CD4-positive, alpha-beta T cell (primary cell): ENCODE data around the gene HTR2A. TPM values are rescaled to one million over a fixed set of nuclear protein-coding genes. Genes with fewer than 3 reads are reported as not detected.

Source experiments
- ATAC-seq: fragments of 200-7000 bp; cut with Tn5 transposase; one replicate; pipeline ENCODE4 v1.10.0; 2022; ENCODE audit warnings: mild to moderate bottlenecking; ENCODE audit not compliant: poor library complexity
- CTCF ChIA-PET: fragments of 350-600 bp; sonication (Branson Sonifier 250); formaldehyde crosslinking; loops from one replicate; lab custom pipeline; 2021; ENCODE audit warnings: antibody characterized with exemption, inconsistent platforms; lab: Charles Lee
- POLR2A ChIA-PET: fragments of 350-600 bp; sonication (Branson Sonifier 250); formaldehyde crosslinking; loops from one replicate; lab custom pipeline; 2021; ENCODE audit warnings: antibody characterized with exemption, inconsistent platforms; lab: Charles Lee
- DNase-seq, 14 experiments: peaks; one replicate each; pipeline ENCODE4 v3.0.0-alpha.2; 2013 to 2020; ENCODE audit warnings: mixed read lengths in 2 of 14
- H3K27ac ChIP-seq, 2 donors: one replicate each; pipeline versions ENCODE4 v1.5.1 to v1.7.0; 2013; ENCODE audit warnings: low read length in 2 of 2, low read depth in 1 of 2, mild to moderate bottlenecking in 1 of 2
- H3K27me3 ChIP-seq, 2 experiments: 1 replicate in 1 of 2; 2 replicates in 1 of 2; pipeline versions ENCODE4 v1.6.1 to v1.7.0; 2013; ENCODE audit warnings: low read length in 2 of 2, control low read depth in 1 of 2, mild to moderate bottlenecking in 1 of 2, moderate library complexity in 1 of 2; ENCODE audit not compliant: insufficient read depth in 2 of 2, control insufficient read depth in 1 of 2
- H3K36me3 ChIP-seq: one replicate; pipeline ENCODE4 v1.6.1; 2013; ENCODE audit warnings: low read length, control low read depth; ENCODE audit not compliant: insufficient read depth
- H3K4me1 ChIP-seq: one replicate; pipeline ENCODE4 v1.6.1; 2013; ENCODE audit warnings: low read length, control low read depth; ENCODE audit not compliant: insufficient read depth
- H3K4me3 ChIP-seq: one replicate; pipeline ENCODE4 v1.5.1; 2013; ENCODE audit warnings: mild to moderate bottlenecking, low read length, moderate library complexity
- H3K9me3 ChIP-seq, 2 experiments: 1 replicate in 1 of 2; 2 replicates in 1 of 2; pipeline versions ENCODE4 v1.6.1 to v1.7.0; 2013; ENCODE audit warnings: low read length in 2 of 2, mild to moderate bottlenecking in 2 of 2, control low read depth in 1 of 2, moderate library complexity in 1 of 2; ENCODE audit not compliant: control insufficient read depth in 1 of 2, insufficient read depth in 1 of 2
- H3K27ac Mint-ChIP-seq: one replicate; pipeline ENCODE4 v1.8.0; 2020; ENCODE audit warnings: mixed read lengths
- H3K27me3 Mint-ChIP-seq: one replicate; pipeline ENCODE4 v1.8.0; 2021; ENCODE audit warnings: mixed read lengths
- H3K36me3 Mint-ChIP-seq: one replicate; pipeline ENCODE4 v1.8.0; 2021; ENCODE audit warnings: low read depth, mixed read lengths
- H3K4me1 Mint-ChIP-seq: one replicate; pipeline ENCODE4 v1.8.0; 2021; ENCODE audit warnings: low read depth, mixed read lengths
- H3K4me3 Mint-ChIP-seq: one replicate; pipeline ENCODE4 v1.8.0; 2020; ENCODE audit warnings: mild to moderate bottlenecking, mixed read lengths
- H3K9me3 Mint-ChIP-seq: one replicate; pipeline ENCODE4 v1.8.0; 2020; ENCODE audit warnings: mixed read lengths
- CTCF ChIP-seq: fragments of 200-600 bp; IDR thresholded peaks from one replicate; pipeline ENCODE4 v1.8.0; 2022; ENCODE audit warnings: antibody characterized with exemption, mild to moderate bottlenecking
- intact Hi-C, 2 experiments: fragments of 100-400 bp; cut with DNase I in 1 of 2; cut with micrococcal nuclease in 1 of 2; formaldehyde crosslinking; loops; one replicate each; pipeline versions ENCODE4 v1.15.1 to v1.9.0; 2023 to 2025; cut with DNase I, micrococcal nuclease
- total RNA-seq, 174 experiments: library from RNA in 2 of 174; stranded (reverse) in 2 of 174; gene quantifications; one replicate each; pipeline ENCODE4 v1.2.3 and lab custom pipeline; 2021 to 2026

Gene HTR2A
- total RNA-seq, 2 experiments from 2014 or later: not detected

GRCh38 chr13:46885018-46885417, 11.8 kb downstream of the HTR2A start:
- Histone ChIP-seq H3K4me3 (no peak overlapping the region), H3K27ac (no peak overlapping the region), H3K4me1 (no peaks in the 10 kb centered on the region), H3K27me3 (peaks cover 5 to 17% of the 10 kb centered on the region in 2 experiments), H3K9me3 (peaks cover 0 to 4% of the 10 kb centered on the region in 2 experiments), H3K36me3 (no peaks in the 10 kb centered on the region)
- H3K4me3 Mint-ChIP-seq: no peak overlapping the region
- POLR2A ChIA-PET: no interaction called here
- CTCF ChIA-PET: no interaction called here
- no peaks in the 10 kb centered on the region for H3K4me1 Mint-ChIP-seq
- no peak for TF ChIP-seq CTCF
- no peaks in the 10 kb centered on the region for H3K36me3 Mint-ChIP-seq
- H3K27me3 Mint-ChIP-seq: peaks cover 64% of the 10 kb centered on the region
- DNase-seq (no peak), ATAC-seq (no peak)
- intact Hi-C loops: no loop called here
- H3K9me3 Mint-ChIP-seq: no peaks in the 10 kb centered on the region
- H3K27ac Mint-ChIP-seq: no peak overlapping the region

GRCh38 chr13:46884531-46884930, 12.3 kb downstream of the HTR2A start:
- TF ChIP-seq CTCF: no peak
- Mint-ChIP-seq H3K27me3 (peaks cover 60% of the 10 kb centered on the region), H3K9me3 (no peaks in the 10 kb centered on the region), H3K36me3 (no peaks in the 10 kb centered on the region), H3K4me3 (no peak overlapping the region), H3K4me1 (no peaks in the 10 kb centered on the region), H3K27ac (no peak overlapping the region)
- Histone ChIP-seq H3K27me3 (peaks cover 5 to 18% of the 10 kb centered on the region in 2 experiments), H3K9me3 (peaks cover 0 to 4% of the 10 kb centered on the region in 2 experiments), H3K27ac (no peak overlapping the region), H3K4me3 (no peak overlapping the region), H3K4me1 (no peaks in the 10 kb centered on the region), H3K36me3 (no peaks in the 10 kb centered on the region)
- intact Hi-C loops: no loop called here
- ChIA-PET CTCF (no interaction called here), POLR2A (no interaction called here)
- no peak for DNase-seq
- ATAC-seq: no peak

- no peaks in the 10 kb centered on the region for H3K9me3 Mint-ChIP-seq
- H3K9me3 ChIP-seq: no peaks in the 10 kb centered on the region
- H3K4me1 Mint-ChIP-seq: no peaks in the 10 kb centered on the region
- ChIA-PET CTCF (no interaction called here), POLR2A (no interaction called here)
- no peaks in the 10 kb centered on the region for H3K4me1 ChIP-seq
- H3K36me3 Mint-ChIP-seq: no peaks in the 10 kb centered on the region
- DNase-seq (no peak), ATAC-seq (no peak)
- no peaks in the 10 kb centered on the region for H3K36me3 ChIP-seq
- no peak overlapping the region for H3K27ac Mint-ChIP-seq
- peaks cover 8 to 31% of the 10 kb centered on the region in 2 experiments for H3K27me3 ChIP-seq
- peaks cover 63% of the 10 kb centered on the region for H3K27me3 Mint-ChIP-seq
- H3K27ac ChIP-seq: no peak overlapping the region
- H3K4me3 Mint-ChIP-seq: no peak overlapping the region
- H3K4me3 ChIP-seq: no peak overlapping the region
- intact Hi-C loops: no loop called here
- no peak for TF ChIP-seq CTCF
Observed at GRCh38 chr13:46881621-46882020, 15.2 kb downstream of the HTR2A start.
